Effector memory CD8-positive, alpha-beta T cell (primary cell): ENCODE data around the gene IFNL1.
A peak's percentile ranks its signal among the peaks of the same experiment; 100 is the strongest.

Experiments used
- ATAC-seq: fragments of 150-1000 bp; cut with Tn5 transposase; replicated peaks from 2 replicates; pipeline ENCODE4 v1.10.0; 2021; ENCODE audit warnings: mild to moderate bottlenecking, moderate library complexity
- DNase-seq, 3 experiments: peaks; one replicate each; pipeline ENCODE4 v3.0.0; 2021
- H3K27ac Mint-ChIP-seq, 2 donors: one replicate each; pipeline ENCODE4 v1.8.0; 2022; ENCODE audit warnings: mild to moderate bottlenecking in 2 of 2, mixed read lengths in 2 of 2, moderate library complexity in 2 of 2
- H3K27me3 Mint-ChIP-seq, 2 donors: one replicate each; pipeline ENCODE4 v1.8.0; 2022; ENCODE audit warnings: mixed read lengths in 2 of 2
- H3K36me3 Mint-ChIP-seq: one replicate; pipeline ENCODE4 v1.8.0; 2022; ENCODE audit warnings: mild to moderate bottlenecking, moderate library complexity, mixed read lengths; ENCODE audit not compliant: insufficient read depth
- H3K4me1 Mint-ChIP-seq, 2 donors: one replicate each; pipeline ENCODE4 v1.8.0; 2022; ENCODE audit warnings: low read depth in 2 of 2, mixed read lengths in 2 of 2
- H3K4me3 Mint-ChIP-seq, 2 donors: one replicate each; pipeline ENCODE4 v1.8.0; 2022; ENCODE audit warnings: mild to moderate bottlenecking in 2 of 2, mixed read lengths in 2 of 2, moderate library complexity in 2 of 2
- H3K9me3 Mint-ChIP-seq, 2 donors: one replicate each; pipeline ENCODE4 v1.8.0; 2022; ENCODE audit warnings: mixed read lengths in 2 of 2
- total RNA-seq, 9 experiments: gene quantifications; one replicate each; lab custom pipeline; 2026; lab: John Stamatoyannopoulos, UW

Gene IFNL1
- total RNA-seq, result 0 to 0.67 (median 0.12) reads per million in 9 experiments

DNA sequence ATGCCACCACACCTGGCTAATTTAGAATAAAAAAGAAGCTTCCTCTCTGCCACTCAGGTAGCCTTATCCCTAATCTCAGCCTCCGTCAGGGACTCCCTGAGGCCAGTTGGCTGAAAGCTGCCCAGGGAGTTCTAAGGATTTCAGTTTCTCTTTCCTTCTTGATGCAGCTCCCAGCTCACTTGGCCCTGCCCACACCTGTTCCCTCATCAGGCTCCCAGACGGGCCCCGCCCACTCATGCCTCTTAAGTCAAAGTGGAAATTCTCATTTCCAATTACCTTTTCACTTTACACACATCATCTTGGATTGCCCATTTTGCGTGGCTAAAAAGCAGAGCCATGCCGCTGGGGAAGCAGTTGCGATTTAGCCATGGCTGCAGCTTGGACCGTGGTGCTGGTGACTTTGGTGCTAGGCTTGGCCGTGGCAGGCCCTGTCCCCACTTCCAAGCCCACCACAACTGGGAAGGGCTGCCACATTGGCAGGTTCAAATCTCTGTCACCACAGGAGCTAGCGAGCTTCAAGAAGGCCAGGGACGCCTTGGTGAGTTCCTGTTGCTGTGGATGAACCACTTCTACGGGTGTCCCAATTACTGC is at the start of gene IFNL1:
Gene IFNL1, plus strand, starts transcription at position 353 of the 591 bp plus-strand sequence. Its CDS starts 15 bp downstream, at position 368.
- H3K36me3 Mint-ChIP-seq, result peaks cover 21% of the 10 kb centered on the region
- H3K27me3 Mint-ChIP-seq, result no peaks in the 10 kb centered on the region
- no peaks in the 10 kb centered on the region for H3K9me3 Mint-ChIP-seq
- ATAC-seq (no peak), DNase-seq (no peak)
- H3K4me3 Mint-ChIP-seq, result peak within 1 kb of the TSS in 1 of 2 donors; percentile 54
- H3K27ac Mint-ChIP-seq, result peak within 1 kb of the TSS; percentile 75 to 87
- peaks cover 36 to 50% of the 10 kb centered on the region in 2 donors for H3K4me1 Mint-ChIP-seq

DNA sequence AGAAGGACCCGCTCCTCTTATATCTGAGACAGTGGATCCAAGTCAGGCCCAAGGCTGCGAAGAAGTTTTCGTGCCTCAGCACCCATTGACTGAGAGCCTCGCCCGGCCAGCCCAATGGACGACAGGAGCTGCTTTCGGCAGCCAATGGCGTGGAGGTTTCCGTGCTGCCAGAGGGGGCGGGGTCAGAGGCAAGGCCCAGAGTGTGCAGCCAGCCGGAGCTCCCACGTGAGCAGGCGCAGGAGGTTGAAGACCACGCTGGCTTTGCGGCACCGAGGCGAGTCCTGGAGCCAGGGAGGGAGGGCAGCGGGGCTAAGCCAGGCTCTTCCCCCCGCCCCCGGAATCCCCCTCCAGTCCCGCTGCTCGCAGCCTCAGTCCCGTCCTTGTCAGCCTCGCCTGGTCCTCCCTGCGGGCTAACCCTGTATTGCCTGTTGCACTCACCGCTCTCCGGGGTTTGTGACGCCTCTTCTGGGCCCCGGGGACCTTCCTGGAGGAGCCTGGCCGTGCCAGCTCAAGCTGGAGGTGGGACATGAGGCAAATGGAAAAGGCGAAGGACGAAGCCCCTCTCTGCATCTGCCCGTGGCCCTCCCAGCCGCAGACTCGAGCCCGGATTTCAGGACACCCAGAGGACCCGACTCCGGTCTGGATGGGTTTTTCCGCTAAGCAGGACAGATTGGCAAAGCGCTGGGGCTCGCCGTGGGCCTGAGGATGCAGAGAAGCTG is 49.1 kb upstream of the IFNL1 start:
- H3K4me3 Mint-ChIP-seq, result peak overlapping the region in 1 of 2 donors; percentile 62
- H3K27ac Mint-ChIP-seq, result no peak overlapping the region
- ATAC-seq (peak; percentile 61), DNase-seq (no peak)
- H3K9me3 Mint-ChIP-seq, result no peaks in the 10 kb centered on the region
- H3K27me3 Mint-ChIP-seq, result peaks cover 0 to 33% of the 10 kb centered on the region in 2 donors
- H3K36me3 Mint-ChIP-seq, result no peaks in the 10 kb centered on the region
- H3K4me1 Mint-ChIP-seq, result peaks cover 0 to 6% of the 10 kb centered on the region in 2 donors

DNA sequence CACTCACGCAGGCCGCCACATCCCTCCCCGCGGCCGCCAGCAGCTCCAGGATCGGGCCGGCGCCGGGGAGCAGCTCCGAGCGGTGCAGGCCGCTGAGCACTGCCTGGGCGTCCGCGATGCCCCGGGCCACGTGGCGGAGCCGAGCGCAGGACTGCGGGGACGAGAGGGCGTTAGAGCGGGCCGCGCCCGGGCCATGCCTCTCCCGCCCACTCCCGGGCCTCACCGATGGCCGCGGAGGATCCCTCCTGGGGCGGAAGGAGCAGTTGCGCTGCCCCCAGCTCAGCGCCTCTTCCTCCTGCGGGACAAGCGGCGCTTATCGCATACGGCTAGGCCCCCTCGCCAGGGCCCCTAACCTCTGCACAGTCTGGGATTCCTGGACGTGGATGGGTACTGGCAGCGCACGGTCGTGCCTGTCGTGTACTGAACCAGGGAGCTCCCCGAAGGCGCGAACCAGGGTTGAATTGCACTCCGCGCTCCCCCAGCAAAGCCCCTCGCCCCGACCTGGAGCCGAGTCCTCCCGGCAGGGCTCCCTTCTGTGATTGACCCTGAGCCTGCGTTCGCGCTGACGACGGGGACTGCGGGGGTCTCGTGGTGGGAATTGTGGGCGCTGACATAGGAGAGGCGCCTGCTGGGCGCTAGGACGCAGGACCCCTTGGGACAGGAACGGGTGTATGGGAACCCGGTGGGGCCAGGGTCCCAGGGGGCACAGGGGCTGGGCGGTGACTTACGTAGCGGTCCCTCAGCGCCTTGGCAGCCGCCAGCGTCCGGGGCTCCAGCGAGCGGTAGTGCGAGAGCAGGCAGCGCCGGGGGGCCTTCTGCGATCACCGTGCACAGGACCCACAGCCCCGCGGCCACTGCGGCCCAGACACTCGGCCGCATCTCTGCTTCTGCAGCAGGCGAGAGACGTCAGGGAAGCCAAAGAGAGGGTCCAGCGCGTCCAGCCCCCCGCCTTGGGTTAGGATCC is 48.2 kb upstream of the IFNL1 start:
- peak; percentile 63 for ATAC-seq
- Mint-ChIP-seq H3K4me3 (peak overlapping the region in 1 of 2 donors; percentile 10), H3K4me1 (peaks cover 0 to 7% of the 10 kb centered on the region in 2 donors)

DNA sequence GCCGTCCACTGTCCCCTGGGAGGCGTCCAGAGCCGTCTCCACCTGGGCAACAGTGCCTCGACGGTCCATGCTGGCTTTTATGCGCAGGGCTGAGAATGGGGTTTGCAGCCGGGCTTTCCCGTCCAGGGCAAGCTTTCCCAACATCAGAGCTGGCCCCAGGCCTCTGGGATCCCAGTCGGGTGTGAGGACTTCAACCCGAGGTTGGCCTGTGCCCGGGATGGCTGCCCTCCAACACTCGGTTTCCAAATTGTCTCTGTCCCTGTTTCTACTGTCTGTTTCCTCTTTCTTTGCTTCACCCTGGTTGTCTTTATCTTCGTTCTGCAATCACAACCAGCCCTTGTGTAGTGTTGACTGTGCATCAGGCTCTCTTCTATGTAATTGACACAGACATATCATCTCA is 47.4 kb upstream of the IFNL1 start, which contains the start of gene IFNL4:
Gene IFNL4, minus strand, starts transcription at position 51 of the 400 bp plus-strand sequence.
- DNase-seq, result no peak
- H3K4me1 Mint-ChIP-seq, result peaks cover 0 to 7% of the 10 kb centered on the region in 2 donors
- H3K27me3 Mint-ChIP-seq, result peaks cover 0 to 29% of the 10 kb centered on the region in 2 donors
- H3K27ac Mint-ChIP-seq, result no peak within 1 kb of the TSS
- H3K36me3 Mint-ChIP-seq, result no peaks in the 10 kb centered on the region
- H3K9me3 Mint-ChIP-seq, result no peaks in the 10 kb centered on the region
- no peak for ATAC-seq
- H3K4me3 Mint-ChIP-seq, result peak within 1 kb of the TSS in 1 of 2 donors; percentile 29

More for the DNA sequence above, 48.2 kb upstream of the IFNL1 start:
- H3K27ac Mint-ChIP-seq, result no peak overlapping the region
- DNase-seq, result no peak
- H3K36me3 Mint-ChIP-seq, result no peaks in the 10 kb centered on the region
- no peaks in the 10 kb centered on the region for H3K9me3 Mint-ChIP-seq
- peaks cover 0 to 33% of the 10 kb centered on the region in 2 donors for H3K27me3 Mint-ChIP-seq

DNA sequence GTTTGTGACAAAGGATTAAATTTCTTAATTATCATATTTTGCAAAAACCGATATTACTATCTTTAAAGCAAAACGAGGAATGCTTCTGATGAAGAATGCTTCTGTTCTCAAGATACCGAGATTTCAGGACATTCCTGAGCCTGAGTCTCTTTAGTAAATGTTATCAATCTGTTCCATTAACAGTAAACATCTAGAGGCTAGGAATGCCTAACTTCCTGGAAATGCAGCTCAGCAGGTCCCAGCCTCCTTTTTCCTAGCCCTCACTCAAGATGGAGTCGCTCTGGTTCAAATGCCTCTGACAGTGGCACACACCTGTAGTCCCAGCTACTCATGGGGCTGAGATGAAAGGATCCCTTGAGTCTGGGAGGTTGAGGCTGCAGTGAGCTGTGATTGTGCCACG is 45.1 kb upstream of the IFNL1 start:
- Mint-ChIP-seq H3K36me3 (no peaks in the 10 kb centered on the region), H3K27ac (peak overlapping the region in 1 of 2 donors; percentile 26), H3K4me3 (no peak overlapping the region), H3K9me3 (no peaks in the 10 kb centered on the region), H3K27me3 (peaks cover 0 to 36% of the 10 kb centered on the region in 2 donors), H3K4me1 (peaks cover 0 to 7% of the 10 kb centered on the region in 2 donors)
- ATAC-seq (no peak), DNase-seq (no peak)

DNA sequence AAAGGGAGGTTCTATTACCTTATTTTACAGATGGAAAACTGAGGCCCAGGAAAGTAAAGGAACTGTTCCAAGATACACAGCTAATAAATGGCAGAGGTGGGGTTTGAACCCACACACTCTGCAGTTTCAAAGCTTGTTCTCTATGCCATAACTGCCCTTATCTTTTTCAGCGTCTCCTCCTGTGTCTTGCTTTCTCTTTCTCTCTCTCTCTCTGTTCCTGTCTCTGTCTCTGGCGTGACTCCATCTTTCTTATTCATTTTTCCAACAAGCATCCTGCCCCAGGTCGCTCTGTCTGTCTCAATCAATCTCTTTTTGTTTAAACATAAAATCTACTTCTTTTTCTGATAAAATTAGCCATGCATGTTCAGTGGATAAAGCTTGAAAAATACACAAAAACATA is 44.4 kb upstream of the IFNL1 start:
- ATAC-seq, result no peak
- Mint-ChIP-seq H3K27me3 (peaks cover 0 to 41% of the 10 kb centered on the region in 2 donors), H3K4me1 (peaks cover 0 to 7% of the 10 kb centered on the region in 2 donors), H3K27ac (no peak overlapping the region), H3K36me3 (no peaks in the 10 kb centered on the region), H3K9me3 (no peaks in the 10 kb centered on the region), H3K4me3 (no peak overlapping the region)
- DNase-seq, result no peak

DNA sequence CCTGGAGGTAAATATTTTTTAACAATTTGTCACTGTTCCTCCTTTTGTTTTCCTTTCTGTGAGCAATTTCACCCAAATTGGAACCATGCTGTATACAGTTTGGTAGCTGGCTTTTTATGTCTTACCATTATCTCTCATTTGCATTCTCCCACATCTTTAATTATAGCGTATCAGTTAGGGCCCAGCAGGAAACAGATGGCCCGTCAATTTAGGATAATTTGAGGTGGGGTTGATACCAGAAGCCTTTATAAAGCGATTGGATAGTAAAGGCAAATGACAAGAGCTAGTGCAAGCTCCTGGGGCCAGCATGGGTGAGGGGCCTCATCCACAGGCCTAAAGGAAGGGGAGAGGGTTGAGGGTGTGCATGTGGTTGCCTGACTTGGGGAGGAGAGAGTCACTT is 43.7 kb upstream of the IFNL1 start:
- Mint-ChIP-seq H3K27ac (peak overlapping the region in 1 of 2 donors; percentile 74), H3K9me3 (no peaks in the 10 kb centered on the region), H3K4me1 (peaks cover 0 to 5% of the 10 kb centered on the region in 2 donors), H3K4me3 (no peak overlapping the region), H3K36me3 (no peaks in the 10 kb centered on the region), H3K27me3 (peaks cover 0 to 46% of the 10 kb centered on the region in 2 donors)
- DNase-seq, result no peak
- no peak for ATAC-seq

DNA sequence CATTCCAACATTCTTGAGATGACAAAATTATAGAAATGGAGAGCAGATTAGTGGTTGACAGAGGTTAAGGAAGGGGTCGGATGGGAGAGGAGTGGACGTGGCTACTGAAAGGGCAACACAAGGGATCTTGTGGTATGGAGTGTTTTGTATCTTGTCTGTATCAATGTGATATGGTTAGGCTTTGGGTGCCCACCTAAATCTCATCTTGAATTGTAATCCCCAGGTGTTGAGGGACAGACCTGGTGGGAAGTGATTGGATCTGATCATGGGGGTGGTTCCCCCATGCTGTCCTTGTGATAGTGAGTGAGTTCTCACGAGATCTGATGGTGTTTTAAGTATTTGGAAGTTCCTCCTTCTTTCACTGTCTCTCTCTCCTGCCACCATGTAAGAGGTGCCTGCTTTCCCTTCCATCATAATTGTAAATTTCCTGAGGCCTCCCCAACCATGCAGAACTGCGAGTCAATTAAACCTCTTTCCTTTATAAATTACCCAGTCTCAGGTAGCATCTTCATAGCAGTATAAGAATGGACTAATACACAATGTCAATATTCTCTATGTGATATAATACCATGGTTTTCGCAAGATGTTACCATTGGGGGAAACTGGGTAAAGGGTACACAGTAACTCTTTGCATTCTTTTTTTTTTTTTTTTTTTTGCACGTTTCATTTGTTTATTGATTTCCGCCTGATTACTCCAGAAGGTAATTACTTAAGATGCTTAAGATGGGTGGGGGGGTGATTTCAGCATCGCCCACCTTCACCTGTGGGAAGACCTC is 42.6 kb upstream of the IFNL1 start:
- Mint-ChIP-seq H3K9me3 (no peaks in the 10 kb centered on the region), H3K4me3 (no peak overlapping the region), H3K27ac (no peak overlapping the region), H3K4me1 (peaks cover 5 to 6% of the 10 kb centered on the region in 2 donors), H3K27me3 (peaks cover 0 to 37% of the 10 kb centered on the region in 2 donors), H3K36me3 (peaks cover 2% of the 10 kb centered on the region)
- DNase-seq (no peak), ATAC-seq (no peak)

DNA sequence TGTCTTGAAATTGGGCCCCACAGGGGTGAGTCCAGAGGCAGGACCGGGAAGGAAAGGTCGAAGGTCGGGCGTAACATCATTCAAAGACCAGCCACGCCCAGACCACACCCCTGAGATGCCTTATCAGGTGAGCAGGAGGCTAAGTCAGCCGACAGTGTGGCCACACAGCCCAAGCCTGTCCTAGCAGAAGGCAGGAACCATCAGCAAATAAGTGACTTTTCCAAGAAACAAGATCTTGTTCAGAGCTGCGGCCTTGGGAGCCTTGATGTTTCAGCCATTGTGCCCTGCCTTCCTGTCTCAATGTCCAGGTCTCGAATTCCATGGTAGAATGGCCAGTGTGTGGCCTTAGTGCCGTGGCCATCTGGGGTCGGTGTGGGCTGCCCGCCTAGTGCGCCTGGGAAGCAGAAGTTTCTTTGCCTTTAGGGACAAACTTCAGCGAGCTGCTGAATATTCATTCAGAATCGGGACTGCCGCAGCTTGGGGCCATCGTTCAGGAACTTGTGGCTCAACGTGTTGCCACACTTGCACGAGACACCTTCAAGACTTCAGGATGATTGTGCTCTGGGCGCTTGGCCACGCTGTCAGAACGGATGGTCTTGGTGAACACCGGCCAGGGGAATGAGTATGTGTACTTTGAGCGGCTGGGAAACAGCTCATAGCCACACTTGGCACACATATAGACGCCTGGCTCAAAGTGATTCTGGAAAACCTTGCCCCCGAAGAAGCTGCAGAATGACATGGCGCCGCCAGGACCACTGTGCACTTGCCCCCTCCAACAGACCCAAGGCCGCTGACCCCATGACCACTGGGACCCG is 41.5 kb upstream of the IFNL1 start:
- ATAC-seq (no peak), DNase-seq (no peak)
- no peak overlapping the region for H3K4me3 Mint-ChIP-seq
- H3K4me1 Mint-ChIP-seq, result peaks cover 5 to 6% of the 10 kb centered on the region in 2 donors
- H3K27ac Mint-ChIP-seq, result no peak overlapping the region
- no peaks in the 10 kb centered on the region for H3K9me3 Mint-ChIP-seq
- peaks cover 2% of the 10 kb centered on the region for H3K36me3 Mint-ChIP-seq
- peaks cover 0 to 28% of the 10 kb centered on the region in 2 donors for H3K27me3 Mint-ChIP-seq

DNA sequence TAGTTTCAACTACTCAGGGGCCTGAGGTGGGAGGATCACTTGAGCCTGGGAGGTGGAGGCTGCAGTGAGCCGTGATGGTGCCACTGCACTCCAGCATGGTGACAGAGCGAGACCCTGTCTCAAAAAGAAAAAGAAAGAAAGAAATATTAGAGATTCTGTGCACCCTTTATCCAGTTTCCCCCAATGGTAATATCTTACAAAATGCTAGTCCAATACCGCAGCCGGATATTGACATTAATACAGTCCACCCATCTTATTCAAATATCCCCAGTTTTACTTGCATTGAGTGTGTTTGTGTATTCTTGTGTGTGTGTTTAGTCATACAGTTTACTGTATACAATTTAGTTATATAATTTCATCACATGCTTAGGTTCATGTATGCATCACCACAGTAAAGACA is 39.0 kb upstream of the IFNL1 start:
- no peak for DNase-seq
- Mint-ChIP-seq H3K9me3 (no peaks in the 10 kb centered on the region), H3K36me3 (peaks cover 6% of the 10 kb centered on the region)

DNA sequence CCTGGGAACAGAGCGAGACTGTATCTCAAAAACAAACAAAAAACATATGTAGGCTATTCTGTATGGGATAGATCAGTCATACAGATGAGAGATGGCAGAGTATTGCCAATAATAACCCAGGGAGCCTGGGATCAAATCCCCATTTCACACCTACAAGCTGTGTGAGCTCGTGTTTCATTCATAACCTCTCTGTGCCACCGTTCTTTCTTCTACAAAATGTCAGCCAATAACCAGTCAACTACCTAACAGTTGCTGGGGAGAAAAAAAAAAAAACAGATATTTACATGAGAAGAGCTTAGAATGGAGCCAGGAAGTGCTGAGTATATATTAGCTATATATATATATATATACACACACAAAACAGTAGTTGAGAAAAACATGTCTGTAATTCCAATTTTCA is 34.5 kb upstream of the IFNL1 start:
- Mint-ChIP-seq H3K27ac (no peak overlapping the region), H3K4me3 (no peak overlapping the region), H3K36me3 (peaks cover 6% of the 10 kb centered on the region), H3K4me1 (peaks cover 12 to 15% of the 10 kb centered on the region in 2 donors), H3K27me3 (peaks cover 24 to 54% of the 10 kb centered on the region in 2 donors), H3K9me3 (no peaks in the 10 kb centered on the region)
- no peak for DNase-seq
- ATAC-seq, result no peak

More for the DNA sequence above, 39.0 kb upstream of the IFNL1 start:
- Mint-ChIP-seq H3K27ac (no peak overlapping the region), H3K4me3 (no peak overlapping the region), H3K4me1 (peaks cover 5 to 6% of the 10 kb centered on the region in 2 donors), H3K27me3 (peaks cover 4 to 40% of the 10 kb centered on the region in 2 donors)
- ATAC-seq, result no peak

DNA sequence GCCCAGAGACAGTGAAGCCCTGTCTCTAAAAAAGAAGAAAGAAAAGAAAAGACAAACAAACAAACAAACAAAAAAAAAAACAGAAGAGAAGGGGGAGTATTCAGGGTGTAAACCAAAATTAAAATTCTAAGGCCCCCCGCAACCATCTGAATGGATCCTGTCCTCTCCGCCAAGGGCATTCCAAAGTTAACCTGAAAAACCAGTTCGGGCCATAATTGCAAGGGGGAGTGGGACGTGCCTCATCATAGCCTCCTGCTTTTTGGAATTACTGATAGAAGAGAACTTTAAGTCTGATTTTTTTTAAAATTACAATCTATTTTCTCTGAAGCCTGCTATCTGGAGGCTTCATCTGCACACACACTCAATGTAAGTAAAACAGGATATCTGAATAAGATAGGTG is 33.7 kb upstream of the IFNL1 start:
- no peak for DNase-seq
- H3K27ac Mint-ChIP-seq, result no peak overlapping the region
- H3K4me1 Mint-ChIP-seq, result peaks cover 12 to 17% of the 10 kb centered on the region in 2 donors

More for the DNA sequence above, 33.7 kb upstream of the IFNL1 start:
- Mint-ChIP-seq H3K27me3 (peaks cover 24 to 48% of the 10 kb centered on the region in 2 donors), H3K9me3 (no peaks in the 10 kb centered on the region), H3K4me3 (no peak overlapping the region), H3K36me3 (peaks cover 6% of the 10 kb centered on the region)
- no peak for ATAC-seq
